ENCODE data around the gene SLC25A46. TPM values are rescaled to one million over a fixed set of nuclear protein-coding genes. Genes with fewer than 3 reads are reported as not detected.
A peak's percentile ranks its signal among the peaks of the same experiment; 100 is the strongest.
"Not testable (repeated sequence)": the region's sequence is repeated elsewhere in the genome, so short reads cannot be mapped to it uniquely, and the experiment has no call there.

The SLC25A46 gene
- 22.1 TPM for total RNA-seq

GRCh38 chr5:110738812-110739651 is at the start of gene SLC25A46:
TSS of gene SLC25A46 (plus strand) at chr5:110739007. CDS start at chr5:110739120, 113 bp downstream.
- Histone ChIP-seq H3K27ac (peak within 1 kb of the TSS; percentile 78 to 87), H3K4me3 (peak within 1 kb of the TSS; percentile 85 to 98), H3K9me3 (no peaks in the 10 kb centered on the region), H3K36me3 (no peaks in the 10 kb centered on the region), H3K27me3 (no peaks in the 10 kb centered on the region), H3K4me1 (peaks cover 2 to 3% of the 10 kb centered on the region in 2 donors)
- peak; percentile 63 to 94 for DNase-seq (ENCODE audit: low spot score in 2 of 2)
- intact Hi-C loops (cut with DNase I) = loop anchor here (5.0 to 10.0 kb wide), 3 partner anchors 353 to 1406 kb away; partner anchors contain the start of genes STARD4 and WDR36
- TF ChIP-seq CTCF (IDR thresholded peaks at IDR 0.05) = no peak

- H3K27ac ChIP-seq; H3K27me3 ChIP-seq; H3K9me3 ChIP-seq; DNase-seq (ENCODE audit: low spot score in 2 of 2); H3K36me3 ChIP-seq; H3K4me1 ChIP-seq; intact Hi-C loops (cut with DNase I); H3K4me3 ChIP-seq: not testable (repeated sequence)
These were observed 48.2 kb upstream of the SLC25A46 start for GRCh38 chr5:110690587-110690986.

- not testable (repeated sequence) for H3K4me3 ChIP-seq; DNase-seq (ENCODE audit: low spot score in 2 of 2)
These were observed 46.1 kb upstream of the SLC25A46 start for GRCh38 chr5:110692669-110693068.

GRCh38 chr5:110702300-110702699 is 36.5 kb upstream of the SLC25A46 start:
- no peak for TF ChIP-seq CTCF (IDR thresholded peaks at IDR 0.05)
- intact Hi-C loops (cut with DNase I) = no loop called here
- H3K27ac ChIP-seq = no peak overlapping the region
- H3K27me3 ChIP-seq = no peaks in the 10 kb centered on the region
- H3K36me3 ChIP-seq = no peaks in the 10 kb centered on the region
- no peaks in the 10 kb centered on the region for H3K4me1 ChIP-seq
- H3K9me3 ChIP-seq = no peaks in the 10 kb centered on the region
- DNase-seq (ENCODE audit: low spot score in 2 of 2) = no peak
- no peak overlapping the region for H3K4me3 ChIP-seq

More at GRCh38 chr5:110692669-110693068, 46.1 kb upstream of the SLC25A46 start:
- H3K9me3 ChIP-seq; H3K27me3 ChIP-seq; H3K27ac ChIP-seq; H3K4me1 ChIP-seq; H3K36me3 ChIP-seq; intact Hi-C loops (cut with DNase I): not testable (repeated sequence)

- no peak overlapping the region for H3K4me3 ChIP-seq
- no peaks in the 10 kb centered on the region for H3K9me3 ChIP-seq
- H3K4me1 ChIP-seq = no peaks in the 10 kb centered on the region
- intact Hi-C loops (cut with DNase I) = no loop called here
- TF ChIP-seq CTCF (IDR thresholded peaks at IDR 0.05) = no peak
- no peak for DNase-seq (ENCODE audit: low spot score in 2 of 2)
- H3K27ac ChIP-seq = no peak overlapping the region
- H3K27me3 ChIP-seq = no peaks in the 10 kb centered on the region
- no peaks in the 10 kb centered on the region for H3K36me3 ChIP-seq
These were observed 36.1 kb upstream of the SLC25A46 start for GRCh38 chr5:110702704-110703103.

GRCh38 chr5:110703481-110703880 is 35.3 kb upstream of the SLC25A46 start:
- no peak for TF ChIP-seq CTCF (IDR thresholded peaks at IDR 0.05)
- DNase-seq (ENCODE audit: low spot score in 2 of 2) = no peak
- intact Hi-C loops (cut with DNase I) = no loop called here
- no peak overlapping the region for H3K27ac ChIP-seq
- H3K9me3 ChIP-seq = no peaks in the 10 kb centered on the region
- H3K4me1 ChIP-seq = no peaks in the 10 kb centered on the region
- H3K27me3 ChIP-seq = no peaks in the 10 kb centered on the region
- H3K36me3 ChIP-seq = no peaks in the 10 kb centered on the region
- H3K4me3 ChIP-seq = peak overlapping the region in 1 of 2 donors; percentile 11
